Measurements from ENCODE around the gene ELN. TPM values are rescaled to one million over a fixed set of nuclear protein-coding genes. Genes with fewer than 3 reads are reported as not detected.

The ELN gene
- polyA plus RNA-seq, 1 experiment, result 619 TPM

- DNase-seq (ENCODE audit: low read depth), result no peak
- no peak for TF ChIP-seq CTCF (IDR thresholded peaks at IDR 0.05; ENCODE audit: insufficient read depth, low read depth, low read length)
- Histone ChIP-seq H3K4me3 (ENCODE audit: low read depth, low read length) (no peak overlapping the region), H3K36me3 (ENCODE audit: control insufficient read depth, insufficient read depth, low read length) (no peaks in the 10 kb centered on the region; the same call in 1 of the 2 replicates), H3K27me3 (ENCODE audit: control insufficient read depth, insufficient read depth, low read length) (no peaks in the 10 kb centered on the region)
- CTCF ChIA-PET, result interaction anchor here (1.0 to 2.3 kb wide), 2 partner anchors 131 to 165 kb away, joined by 3 to 8 read pairs; no protein-coding TSS in a partner anchor
- POLR2A ChIA-PET, result no interaction called here
Measured at GRCh38 chr7:74030861-74031260, 2.9 kb downstream of the ELN start.

- no peak overlapping the region for H3K4me3 ChIP-seq (ENCODE audit: low read depth, low read length)
- ChIA-PET CTCF (interaction anchor here (1.0 to 2.3 kb wide), 4 partner anchors 10 to 166 kb away, joined by 3 to 8 read pairs (median 3); no protein-coding TSS in a partner anchor), POLR2A (interaction anchor here (0.6 kb wide), 1 partner anchor 40 kb away, joined by 3 read pairs; no protein-coding TSS in a partner anchor)
- H3K27me3 ChIP-seq (ENCODE audit: control insufficient read depth, insufficient read depth, low read length), result no peaks in the 10 kb centered on the region
- H3K36me3 ChIP-seq (ENCODE audit: control insufficient read depth, insufficient read depth, low read length), result peaks cover 2% of the 10 kb centered on the region
- TF ChIP-seq CTCF (IDR thresholded peaks at IDR 0.05; ENCODE audit: insufficient read depth, low read depth, low read length), result no peak
- DNase-seq (ENCODE audit: low read depth), result no peak
Measured at GRCh38 chr7:74031403-74032190, 3.6 kb downstream of the ELN start.

GRCh38 chr7:74032191-74032490 is 4.2 kb downstream of the ELN start:
- CTCF ChIA-PET, result interaction anchor here (1.0 kb wide), 2 partner anchors 10 to 167 kb away, joined by 3 read pairs; no protein-coding TSS in a partner anchor
- POLR2A ChIA-PET, result interaction anchor here (0.6 kb wide), 1 partner anchor 40 kb away, joined by 3 read pairs; no protein-coding TSS in a partner anchor
- Histone ChIP-seq H3K4me3 (ENCODE audit: low read depth, low read length) (no peak overlapping the region), H3K27me3 (ENCODE audit: control insufficient read depth, insufficient read depth, low read length) (no peaks in the 10 kb centered on the region), H3K36me3 (ENCODE audit: control insufficient read depth, insufficient read depth, low read length) (peaks cover 2% of the 10 kb centered on the region)
- peak; percentile 77 for DNase-seq (ENCODE audit: low read depth)
- TF ChIP-seq CTCF (IDR thresholded peaks at IDR 0.05; ENCODE audit: insufficient read depth, low read depth, low read length), result no peak

- H3K36me3 ChIP-seq (ENCODE audit: control insufficient read depth, insufficient read depth, low read length), result peaks cover 5% of the 10 kb centered on the region
- ChIA-PET CTCF (interaction anchor here (1.0 kb wide), 2 partner anchors 11 to 167 kb away, joined by 3 read pairs; no protein-coding TSS in a partner anchor), POLR2A (no interaction called here)
- no peak for DNase-seq (ENCODE audit: low read depth)
- no peak for TF ChIP-seq CTCF (IDR thresholded peaks at IDR 0.05; ENCODE audit: insufficient read depth, low read depth, low read length)
- H3K27me3 ChIP-seq (ENCODE audit: control insufficient read depth, insufficient read depth, low read length), result no peaks in the 10 kb centered on the region
- no peak overlapping the region for H3K4me3 ChIP-seq (ENCODE audit: low read depth, low read length)
Measured at GRCh38 chr7:74032624-74033371, 4.8 kb downstream of the ELN start.
